A673 (cell line): Measurements from ENCODE around the gene DDX31.

Experiments used
- CTCF ChIP-seq: fragments of 300-800, 200-600 bp; sonication (generic); conservative IDR thresholded peaks from 2 replicates; pipeline ENCODE4 v1.5.1; 2017; ENCODE audit warnings: low read depth, mild to moderate bottlenecking, antibody characterized with exemption, low read length, moderate library complexity, mixed read lengths
- EZH2 ChIP-seq: fragments of 200-600 bp; sonication (generic); IDR thresholded peaks from 2 replicates; pipeline ENCODE4 v1.6.1; 2017; ENCODE audit warnings: borderline replicate concordance, low read depth, mild to moderate bottlenecking, mixed read lengths, antibody characterized with exemption, low read length; ENCODE audit not compliant: poor library complexity, severe bottlenecking

GRCh38 chr9:132645711-132646110, 24.1 kb downstream of the DDX31 start:
- TF ChIP-seq CTCF = no peak
- TF ChIP-seq EZH2 = no peak
